HepG2 (cell line): ENCODE measurements around the gene HBE1. TPM values are rescaled to one million over a fixed set of nuclear protein-coding genes. Genes with fewer than 3 reads are reported as not detected.

Experiments used
- ATAC-seq: fragments of 200-7000 bp; cut with Tn5 transposase; 3 replicates; pipeline ENCODE4 v1.9.1; 2020; ENCODE audit warnings: mild to moderate bottlenecking, moderate library complexity
- BruUV-seq: library from RNA; stranded (reverse); fragments of 400-500 nt; replicated peaks from 2 replicates; lab custom pipeline; 2021; lab: Mats Ljungman, UMichigan
- CTCF ChIA-PET: fragments of 300-600 bp; formaldehyde crosslinking; extraction: SDS; loops from one replicate; lab custom pipeline; 2021; ENCODE audit warnings: low total read pairs, inconsistent platforms, low intra/inter-chr PET ratio; lab: Yijun Ruan, JAX
- POLR2A ChIA-PET: fragments of 350-600 bp; sonication (Branson Sonifier 250); formaldehyde crosslinking; loops from one replicate; lab custom pipeline; 2020; ENCODE audit warnings: antibody characterized with exemption, inconsistent platforms; lab: Yijun Ruan, JAX
- DNase-seq: peaks from one replicate; pipeline ENCODE4 v3.0.0-alpha.2; 2015; ENCODE audit warnings: low spot score
- FAIRE-seq: peaks from 3 replicates; lab custom pipeline; 2011; peaks lifted over from hg19 to GRCh38; lab: Jason Lieb, UNC
- H2AFZ ChIP-seq: one replicate; pipeline ENCODE4 v1.6.1; 2011; ENCODE audit warnings: low read length, inconsistent platforms
- H3K27ac ChIP-seq: fragments of 300-600 bp; 3 replicates; pipeline ENCODE4 v1.8.0; 2011; ENCODE audit warnings: mixed run types, mild to moderate bottlenecking, mixed read lengths, low read length, inconsistent platforms; ENCODE audit not compliant: insufficient read depth; ENCODE audit errors: extremely low read length
- H3K27me3 ChIP-seq, 2 experiments: fragments of 200-600 bp in 1 of 2; 2 replicates in 1 of 2; 3 replicates in 1 of 2; pipeline versions ENCODE4 v1.6.0 to v1.8.0; 2011; ENCODE audit warnings: low read length in 2 of 2, mild to moderate bottlenecking in 2 of 2, moderate library complexity in 2 of 2, inconsistent platforms in 1 of 2; ENCODE audit not compliant: insufficient read depth in 2 of 2, control insufficient read depth in 1 of 2
- H3K36me3 ChIP-seq, 2 experiments: fragments of 200-600 bp in 1 of 2; replicated peaks in 1 of 2; 2 replicates in 1 of 2; 3 replicates in 1 of 2; pipeline versions ENCODE4 v1.5.1 to v1.8.0; 2011; ENCODE audit warnings: low read length in 2 of 2, inconsistent platforms in 1 of 2; ENCODE audit not compliant: insufficient read depth in 2 of 2, control insufficient read depth in 1 of 2
- H3K4me1 ChIP-seq: 2 replicates; pipeline ENCODE4 v1.5.1; 2012; ENCODE audit warnings: low read length, inconsistent platforms; ENCODE audit not compliant: insufficient read depth
- H3K4me2 ChIP-seq: 2 replicates; pipeline ENCODE4 v1.6.0; 2011; ENCODE audit warnings: low read depth, low read length, inconsistent platforms
- H3K4me3 ChIP-seq, 3 experiments: fragments of 200-600 bp in 1 of 3; sonication (generic), shearing (Covaris generic) in 1 of 3; replicated peaks in 1 of 3; 2 replicates each; pipeline ENCODE4 v1.5.1; 2011 to 2016; ENCODE audit warnings: low read length in 3 of 3, inconsistent platforms in 2 of 3, low read depth in 2 of 3, mild to moderate bottlenecking in 2 of 3, control low read depth in 1 of 3, mixed read lengths in 1 of 3; ENCODE audit not compliant: insufficient read depth in 1 of 3
- H3K79me2 ChIP-seq: one replicate; pipeline ENCODE4 v1.6.1; 2011; ENCODE audit warnings: low read length, inconsistent platforms; ENCODE audit not compliant: insufficient read depth
- H3K9ac ChIP-seq: 2 replicates; pipeline ENCODE4 v1.6.0; 2011; ENCODE audit warnings: mild to moderate bottlenecking, low read depth, low read length, inconsistent platforms; ENCODE audit not compliant: insufficient read depth
- H3K9me3 ChIP-seq: 2 replicates; pipeline ENCODE4 v1.5.1; 2012; ENCODE audit warnings: mild to moderate bottlenecking, low read length
- H4K20me1 ChIP-seq: 2 replicates; pipeline ENCODE4 v1.6.0; 2011; ENCODE audit warnings: inconsistent platforms, mild to moderate bottlenecking, low read length, moderate library complexity; ENCODE audit not compliant: insufficient read depth
- ARNT2 ChIP-seq: sonication (generic); formaldehyde crosslinking; IDR thresholded peaks from 2 replicates; pipeline ENCODE4 v1.8.0; 2022; ENCODE audit warnings: mild to moderate bottlenecking, low read depth, missing genetic modification reagents, moderate library complexity
- MIER3 ChIP-seq: IDR thresholded peaks from 2 replicates; pipeline ENCODE4 v1.6.1; 2016; ENCODE audit warnings: missing compliant biosample characterization, borderline replicate concordance
- PHB2 ChIP-seq: fragments of 450-650 bp; IDR thresholded peaks from 2 replicates; pipeline ENCODE4 v1.6.1; 2018; ENCODE audit not compliant: partially characterized antibody
- RBM22 ChIP-seq: fragments of 200-400 bp; formaldehyde crosslinking; optimal IDR thresholded peaks from 2 replicates; pipeline ENCODE3; 2017; ENCODE audit warnings: mild to moderate bottlenecking, low read length, moderate library complexity
- RBM39 ChIP-seq: fragments of 200-400 bp; formaldehyde crosslinking; IDR thresholded peaks from one replicate; pipeline ENCODE4 v1.6.1; 2018; ENCODE audit warnings: antibody characterized with exemption, mild to moderate bottlenecking, low read depth, low read length; ENCODE audit not compliant: poor library complexity, severe bottlenecking
- SCMH1 ChIP-seq: sonication (generic); formaldehyde crosslinking; IDR thresholded peaks from 2 replicates; pipeline ENCODE4 v1.9.0; 2021; ENCODE audit warnings: missing genetic modification reagents, mild to moderate bottlenecking, borderline replicate concordance
- SIX4 ChIP-seq: sonication (generic); formaldehyde crosslinking; IDR thresholded peaks from 2 replicates; pipeline ENCODE4 v1.4.0; 2020; ENCODE audit warnings: missing genetic modification reagents
- SOX5 ChIP-seq: IDR thresholded peaks from 2 replicates; pipeline ENCODE4 v1.6.1; 2016; ENCODE audit warnings: borderline replicate concordance
- ZFYVE20 ChIP-seq: sonication (generic); formaldehyde crosslinking; IDR thresholded peaks from 2 replicates; pipeline ENCODE4 v1.8.0; 2023; ENCODE audit warnings: low read depth, mild to moderate bottlenecking, moderate library complexity, missing genetic modification reagents, borderline replicate concordance
- ZKSCAN1 ChIP-seq: fragments of 150-350 bp; IDR thresholded peaks from 2 replicates; pipeline ENCODE4 v1.6.1; 2014; ENCODE audit warnings: low read length
- ZNF3 ChIP-seq: IDR thresholded peaks from 2 replicates; pipeline ENCODE4 v1.7.0; 2017; ENCODE audit warnings: inconsistent platforms
- ZNF335 ChIP-seq: sonication (generic); formaldehyde crosslinking; IDR thresholded peaks from 2 replicates; pipeline ENCODE4 v1.4.0; 2020; ENCODE audit warnings: missing genetic modification reagents
- ZNF33A ChIP-seq: sonication (generic); formaldehyde crosslinking; IDR thresholded peaks from 2 replicates; pipeline ENCODE4 v1.5.1; 2020; ENCODE audit warnings: missing genetic modification reagents, mild to moderate bottlenecking, moderate library complexity, borderline replicate concordance
- WGBS: methylation state at CpG from one replicate; pipeline ENCODE4 v1.1.6; 2017; ENCODE audit warnings: low lambda C conversion rate; 5-methylcytosine and 5-hydroxymethylcytosine counted together
- in situ Hi-C: cut with HindIII; loops from 2 replicates; pipeline ENCODE4 v1.10.0; 2017; ENCODE audit warnings: low pct_unique_long_range_greater_than_20kb; ENCODE audit not compliant: extremely low pct_ligation_motif_present
- intact Hi-C: fragments of 100-400 bp; cut with micrococcal nuclease; formaldehyde crosslinking; loops from one replicate; pipeline ENCODE4 v1.10.0; 2022; ENCODE audit not compliant: unreplicated experiment
- polyA plus RNA-seq, 8 experiments: library from polyadenylated mRNA; depleted of rRNA in 3 of 8; stranded (reverse) in 7 of 8; unstranded in 1 of 8; fragments of >200 nt; fragmentation: Illumina TruSeq in 4 of 8; extraction: Trizol in 4 of 8; gene quantifications; 2 replicates each; pipeline versions ENCODE4 v1.2.1 to v1.2.3, GENCODE V29; 2011 to 2016; ENCODE audit warnings: low read depth in 4 of 8, missing spikeins in 1 of 8, mixed read lengths in 1 of 8; ENCODE audit not compliant: insufficient read depth in 1 of 8
- total RNA-seq, 5 experiments: library from RNA; depleted of rRNA; stranded (reverse); fragments of >200 nt; fragmentation: Illumina TruSeq; extraction: Trizol; gene quantifications; 2 replicates each; pipeline ENCODE4 v1.2.3, GENCODE V29; 2016; ENCODE audit warnings: low read depth in 1 of 5
- TF ChIP-seq, protein P1 (sequence below): sonication (generic); formaldehyde crosslinking; IDR thresholded peaks from 2 replicates; pipeline ENCODE4 v1.8.0; 2023; ENCODE audit warnings: mild to moderate bottlenecking, missing genetic modification reagents
- TF ChIP-seq, protein P2 (sequence below): sonication (generic); IDR thresholded peaks from 2 replicates; pipeline ENCODE4 v1.6.1; 2016; ENCODE audit warnings: low read depth, borderline replicate concordance
- TF ChIP-seq, protein P3 (sequence below): sonication (generic); formaldehyde crosslinking; IDR thresholded peaks from 2 replicates; pipeline ENCODE4 v1.5.0; 2020; ENCODE audit warnings: mild to moderate bottlenecking, missing genetic modification reagents
- TF ChIP-seq, protein P4 (sequence below): sonication (generic); formaldehyde crosslinking; IDR thresholded peaks from 2 replicates; pipeline ENCODE4 v1.5.0; 2020; ENCODE audit warnings: mild to moderate bottlenecking, missing genetic modification reagents, borderline replicate concordance

Gene HBE1
- total and polyA plus RNA-seq, 2 of the 13 experiments (the other 11 are each of a cell fraction or from before 2014, with no cell fraction given), result 0.24 to 0.35 TPM

DNA sequence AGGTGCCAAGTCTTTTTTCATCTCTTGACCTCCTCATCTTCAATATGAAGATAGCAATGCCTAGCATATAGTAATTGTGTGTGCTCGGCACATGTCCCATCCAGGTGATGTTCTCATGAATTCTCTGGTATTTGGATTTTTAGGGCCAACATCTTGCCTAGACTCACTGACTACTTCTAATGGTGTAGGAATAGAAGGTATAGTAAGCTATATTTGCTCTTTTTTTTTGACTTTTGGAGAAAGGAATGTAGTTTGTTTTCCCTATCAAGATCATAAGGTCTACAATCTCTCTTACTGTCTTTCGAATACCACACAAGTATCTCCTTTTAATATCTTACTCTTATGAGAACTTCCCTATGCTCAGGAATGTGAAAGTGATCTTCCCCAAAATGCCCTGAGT lies 38.6 kb downstream of the HBE1 start:
- Histone ChIP-seq H3K4me1 (no peaks in the 10 kb centered on the region), H3K4me2 (no peak overlapping the region), H4K20me1 (no peaks in the 10 kb centered on the region; the same call in 1 of the 2 replicates), H3K4me3 (no peak overlapping the region), H2AFZ (no peak overlapping the region), H3K79me2 (no peaks in the 10 kb centered on the region), H3K27me3 (no peaks in the 10 kb centered on the region; a peak in 1 of 5 replicates), H3K9ac (no peak overlapping the region), H3K9me3 (no peaks in the 10 kb centered on the region), H3K36me3 (no peaks in the 10 kb centered on the region), H3K27ac (no peak overlapping the region)
- ChIA-PET POLR2A (no interaction called here), CTCF (no interaction called here)
- intact Hi-C loops (no loop called here), in situ Hi-C loops (no loop called here)
- BruUV-seq, result no TSS peak
- FAIRE-seq, result no peak
- no peak for DNase-seq
- 2% methylated on average over 2 of the region's 2 CpGs for WGBS
- ATAC-seq, result no peak
- TF ChIP-seq, protein P1, sequence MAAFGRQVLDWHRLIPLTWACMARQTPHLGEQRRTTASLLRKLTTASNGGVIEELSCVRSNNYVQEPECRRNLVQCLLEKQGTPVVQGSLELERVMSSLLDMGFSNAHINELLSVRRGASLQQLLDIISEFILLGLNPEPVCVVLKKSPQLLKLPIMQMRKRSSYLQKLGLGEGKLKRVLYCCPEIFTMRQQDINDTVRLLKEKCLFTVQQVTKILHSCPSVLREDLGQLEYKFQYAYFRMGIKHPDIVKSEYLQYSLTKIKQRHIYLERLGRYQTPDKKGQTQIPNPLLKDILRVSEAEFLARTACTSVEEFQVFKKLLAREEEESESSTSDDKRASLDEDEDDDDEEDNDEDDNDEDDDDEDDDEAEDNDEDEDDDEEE, result no peak
- no peak for TF ChIP-seq ZNF33A (CRISPR knock-in tag)
- no peak for TF ChIP-seq ZKSCAN1
- TF ChIP-seq, protein P2, sequence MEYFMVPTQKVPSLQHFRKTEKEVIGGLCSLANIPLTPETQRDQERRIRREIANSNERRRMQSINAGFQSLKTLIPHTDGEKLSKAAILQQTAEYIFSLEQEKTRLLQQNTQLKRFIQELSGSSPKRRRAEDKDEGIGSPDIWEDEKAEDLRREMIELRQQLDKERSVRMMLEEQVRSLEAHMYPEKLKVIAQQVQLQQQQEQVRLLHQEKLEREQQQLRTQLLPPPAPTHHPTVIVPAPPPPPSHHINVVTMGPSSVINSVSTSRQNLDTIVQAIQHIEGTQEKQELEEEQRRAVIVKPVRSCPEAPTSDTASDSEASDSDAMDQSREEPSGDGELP, result no peak
- no peak for TF ChIP-seq ZNF335 (CRISPR knock-in tag)
- TF ChIP-seq RBM22, result no peak
- TF ChIP-seq, protein P3, sequence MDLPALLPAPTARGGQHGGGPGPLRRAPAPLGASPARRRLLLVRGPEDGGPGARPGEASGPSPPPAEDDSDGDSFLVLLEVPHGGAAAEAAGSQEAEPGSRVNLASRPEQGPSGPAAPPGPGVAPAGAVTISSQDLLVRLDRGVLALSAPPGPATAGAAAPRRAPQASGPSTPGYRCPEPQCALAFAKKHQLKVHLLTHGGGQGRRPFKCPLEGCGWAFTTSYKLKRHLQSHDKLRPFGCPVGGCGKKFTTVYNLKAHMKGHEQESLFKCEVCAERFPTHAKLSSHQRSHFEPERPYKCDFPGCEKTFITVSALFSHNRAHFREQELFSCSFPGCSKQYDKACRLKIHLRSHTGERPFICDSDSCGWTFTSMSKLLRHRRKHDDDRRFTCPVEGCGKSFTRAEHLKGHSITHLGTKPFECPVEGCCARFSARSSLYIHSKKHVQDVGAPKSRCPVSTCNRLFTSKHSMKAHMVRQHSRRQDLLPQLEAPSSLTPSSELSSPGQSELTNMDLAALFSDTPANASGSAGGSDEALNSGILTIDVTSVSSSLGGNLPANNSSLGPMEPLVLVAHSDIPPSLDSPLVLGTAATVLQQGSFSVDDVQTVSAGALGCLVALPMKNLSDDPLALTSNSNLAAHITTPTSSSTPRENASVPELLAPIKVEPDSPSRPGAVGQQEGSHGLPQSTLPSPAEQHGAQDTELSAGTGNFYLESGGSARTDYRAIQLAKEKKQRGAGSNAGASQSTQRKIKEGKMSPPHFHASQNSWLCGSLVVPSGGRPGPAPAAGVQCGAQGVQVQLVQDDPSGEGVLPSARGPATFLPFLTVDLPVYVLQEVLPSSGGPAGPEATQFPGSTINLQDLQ (CRISPR knock-in tag), result no peak
- TF ChIP-seq ZFYVE20 (CRISPR knock-in tag), result no peak
- no peak for TF ChIP-seq ZNF3 (CRISPR knock-in tag)
- no peak for TF ChIP-seq MIER3 (CRISPR knock-in tag)
- no peak for TF ChIP-seq RBM39
- no peak for TF ChIP-seq PHB2
- TF ChIP-seq SCMH1 (CRISPR knock-in tag), result no peak
- no peak for TF ChIP-seq SIX4 (CRISPR knock-in tag)
- TF ChIP-seq, protein P4, sequence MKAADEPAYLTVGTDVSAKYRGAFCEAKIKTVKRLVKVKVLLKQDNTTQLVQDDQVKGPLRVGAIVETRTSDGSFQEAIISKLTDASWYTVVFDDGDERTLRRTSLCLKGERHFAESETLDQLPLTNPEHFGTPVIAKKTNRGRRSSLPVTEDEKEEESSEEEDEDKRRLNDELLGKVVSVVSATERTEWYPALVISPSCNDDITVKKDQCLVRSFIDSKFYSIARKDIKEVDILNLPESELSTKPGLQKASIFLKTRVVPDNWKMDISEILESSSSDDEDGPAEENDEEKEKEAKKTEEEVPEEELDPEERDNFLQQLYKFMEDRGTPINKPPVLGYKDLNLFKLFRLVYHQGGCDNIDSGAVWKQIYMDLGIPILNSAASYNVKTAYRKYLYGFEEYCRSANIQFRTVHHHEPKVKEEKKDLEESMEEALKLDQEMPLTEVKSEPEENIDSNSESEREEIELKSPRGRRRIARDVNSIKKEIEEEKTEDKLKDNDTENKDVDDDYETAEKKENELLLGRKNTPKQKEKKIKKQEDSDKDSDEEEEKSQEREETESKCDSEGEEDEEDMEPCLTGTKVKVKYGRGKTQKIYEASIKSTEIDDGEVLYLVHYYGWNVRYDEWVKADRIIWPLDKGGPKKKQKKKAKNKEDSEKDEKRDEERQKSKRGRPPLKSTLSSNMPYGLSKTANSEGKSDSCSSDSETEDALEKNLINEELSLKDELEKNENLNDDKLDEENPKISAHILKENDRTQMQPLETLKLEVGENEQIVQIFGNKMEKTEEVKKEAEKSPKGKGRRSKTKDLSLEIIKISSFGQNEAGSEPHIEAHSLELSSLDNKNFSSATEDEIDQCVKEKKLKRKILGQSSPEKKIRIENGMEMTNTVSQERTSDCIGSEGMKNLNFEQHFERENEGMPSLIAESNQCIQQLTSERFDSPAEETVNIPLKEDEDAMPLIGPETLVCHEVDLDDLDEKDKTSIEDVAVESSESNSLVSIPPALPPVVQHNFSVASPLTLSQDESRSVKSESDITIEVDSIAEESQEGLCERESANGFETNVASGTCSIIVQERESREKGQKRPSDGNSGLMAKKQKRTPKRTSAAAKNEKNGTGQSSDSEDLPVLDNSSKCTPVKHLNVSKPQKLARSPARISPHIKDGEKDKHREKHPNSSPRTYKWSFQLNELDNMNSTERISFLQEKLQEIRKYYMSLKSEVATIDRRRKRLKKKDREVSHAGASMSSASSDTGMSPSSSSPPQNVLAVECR (CRISPR knock-in tag), result no peak
- TF ChIP-seq ARNT2 (CRISPR knock-in tag), result no peak
- no peak for TF ChIP-seq SOX5 (CRISPR knock-in tag)
